Right lobe of liver (tissue), 6 donors: ENCODE data around the gene FCAMR. TPM values are rescaled to one million over a fixed set of nuclear protein-coding genes. Genes with fewer than 3 reads are reported as not detected.

Experiments
- ATAC-seq, 4 donors: fragments of 200-7000 bp; cut with Tn5 transposase; one replicate each; pipeline ENCODE4 v1.9.1; 2020; ENCODE audit warnings: mild to moderate bottlenecking in 4 of 4, moderate library complexity in 4 of 4
- DNase-seq, 3 donors: peaks; one replicate each; pipeline ENCODE4 v3.0.0-alpha.2; 2020
- H3K27ac ChIP-seq, 3 donors: fragments of 200-600 bp; one replicate each; pipeline ENCODE4 v1.8.0; 2022
- H3K27me3 ChIP-seq, 2 donors: fragments of 200-600 bp; one replicate each; pipeline ENCODE4 v1.8.0; 2022
- H3K36me3 ChIP-seq, 4 donors: fragments of 200-600 bp; sonication (generic) in 1 of 4; one replicate each; pipeline versions ENCODE4 v1.5.1 to v1.8.0; 2017 to 2022; ENCODE audit warnings: control low read depth in 1 of 4
- H3K4me1 ChIP-seq, 4 donors: fragments of 200-600 bp; sonication (generic) in 1 of 4; one replicate each; pipeline versions ENCODE4 v1.5.1 to v1.8.0; 2017 to 2022; ENCODE audit warnings: control low read depth in 1 of 4
- H3K4me3 ChIP-seq, 3 donors: fragments of 200-600 bp; one replicate each; pipeline ENCODE4 v1.8.0; 2022
- H3K9me3 ChIP-seq, 4 donors: fragments of 200-600 bp; sonication (generic) in 1 of 4; one replicate each; pipeline versions ENCODE4 v1.5.1 to v1.8.0; 2017 to 2022; ENCODE audit warnings: control low read depth in 1 of 4
- POLR2A ChIP-seq: fragments of 450-650 bp; IDR thresholded peaks from one replicate; pipeline ENCODE4 v1.6.1; 2017; ENCODE audit warnings: antibody characterized with exemption, mild to moderate bottlenecking
- WGBS: methylation state at CpG from one replicate; pipeline ENCODE4 v1.1.6; 2018; ENCODE audit warnings: low coverage, low lambda C conversion rate; ENCODE audit not compliant: insufficient coverage; ENCODE audit errors: missing lambda C conversion rate; 5-methylcytosine and 5-hydroxymethylcytosine counted together
- intact Hi-C, 2 donors: fragments of 100-400 bp; cut with DNase I; formaldehyde crosslinking; loops; one replicate each; pipeline versions ENCODE4 v1.11.2 to v1.14.1; 2022
- total RNA-seq, 6 experiments: library from RNA; depleted of rRNA in 2 of 6; stranded (reverse); fragments of >200 nt in 2 of 6; fragmentation: NEBNext Ultra II Directional in 3 of 6; extraction: Animal tissue kit (Norgen Biotek cat#: 25700) in 3 of 6; gene quantifications; one replicate each; pipeline versions ENCODE4 v1.1.0 to v1.2.4, GENCODE V29; 2016 to 2023
- TF ChIP-seq, protein P1 (sequence below), 4 donors: fragments of 200-600 bp in 3 of 4; fragments of 450-650 bp in 1 of 4; IDR thresholded peaks; one replicate each; pipeline versions ENCODE4 v1.5.1 to v1.8.0; 2016 to 2022; ENCODE audit warnings: antibody characterized with exemption in 4 of 4, mild to moderate bottlenecking in 2 of 4
- donor health status: DM: no; HTN: yes; CAD: no.
- donor health status: DM: no; HTN: no; CAD: no.
- donor health status: DM: no; HTN: no; CAD: no.
- donor health status: DM: no; HTN: yes; CAD: no.
- donor health status: DM: no; HTN: yes; CAD: no.

The FCAMR gene
- total RNA-seq, 6 experiments from 2014 or later = 0.44 to 31.1 (median 2.2) TPM

DNA sequence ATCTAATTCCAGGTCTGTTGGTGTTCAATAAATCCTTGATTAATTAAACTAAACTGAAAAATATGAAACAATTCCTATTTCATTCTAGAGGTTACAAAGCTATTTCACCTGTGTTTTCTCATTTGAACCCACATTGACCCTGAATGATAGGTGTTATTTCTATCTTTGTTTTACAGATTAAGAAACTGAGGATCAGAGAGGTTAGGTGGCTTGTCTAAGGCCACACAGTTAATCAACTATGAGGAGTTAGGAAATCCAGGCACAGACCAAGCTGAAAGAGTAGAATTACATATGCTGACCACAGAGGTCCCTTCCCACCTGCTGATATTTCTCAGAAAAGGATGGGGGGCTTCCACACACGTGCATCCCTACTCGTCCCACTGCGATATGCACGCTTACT is 24.5 kb downstream of the FCAMR start:
- intact Hi-C loops = no loop called here
- Histone ChIP-seq H3K9me3 (no peaks in the 10 kb centered on the region), H3K36me3 (no peaks in the 10 kb centered on the region), H3K4me3 (peak overlapping the region; percentile 21 to 56 (median 29)), H3K27ac (peak overlapping the region; percentile 34 to 72 (median 37)), H3K27me3 (no peaks in the 10 kb centered on the region), H3K4me1 (peaks cover 0 to 64% (median 20%) of the 10 kb centered on the region in 4 donors)
- ATAC-seq (no peak), DNase-seq (no peak)
- TF ChIP-seq, protein P1, sequence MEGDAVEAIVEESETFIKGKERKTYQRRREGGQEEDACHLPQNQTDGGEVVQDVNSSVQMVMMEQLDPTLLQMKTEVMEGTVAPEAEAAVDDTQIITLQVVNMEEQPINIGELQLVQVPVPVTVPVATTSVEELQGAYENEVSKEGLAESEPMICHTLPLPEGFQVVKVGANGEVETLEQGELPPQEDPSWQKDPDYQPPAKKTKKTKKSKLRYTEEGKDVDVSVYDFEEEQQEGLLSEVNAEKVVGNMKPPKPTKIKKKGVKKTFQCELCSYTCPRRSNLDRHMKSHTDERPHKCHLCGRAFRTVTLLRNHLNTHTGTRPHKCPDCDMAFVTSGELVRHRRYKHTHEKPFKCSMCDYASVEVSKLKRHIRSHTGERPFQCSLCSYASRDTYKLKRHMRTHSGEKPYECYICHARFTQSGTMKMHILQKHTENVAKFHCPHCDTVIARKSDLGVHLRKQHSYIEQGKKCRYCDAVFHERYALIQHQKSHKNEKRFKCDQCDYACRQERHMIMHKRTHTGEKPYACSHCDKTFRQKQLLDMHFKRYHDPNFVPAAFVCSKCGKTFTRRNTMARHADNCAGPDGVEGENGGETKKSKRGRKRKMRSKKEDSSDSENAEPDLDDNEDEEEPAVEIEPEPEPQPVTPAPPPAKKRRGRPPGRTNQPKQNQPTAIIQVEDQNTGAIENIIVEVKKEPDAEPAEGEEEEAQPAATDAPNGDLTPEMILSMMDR (IDR thresholded peaks at IDR 0.05) = no peak
- no peak for TF ChIP-seq POLR2A
- 29% methylated on average over 3 of the region's 4 CpGs for WGBS

DNA sequence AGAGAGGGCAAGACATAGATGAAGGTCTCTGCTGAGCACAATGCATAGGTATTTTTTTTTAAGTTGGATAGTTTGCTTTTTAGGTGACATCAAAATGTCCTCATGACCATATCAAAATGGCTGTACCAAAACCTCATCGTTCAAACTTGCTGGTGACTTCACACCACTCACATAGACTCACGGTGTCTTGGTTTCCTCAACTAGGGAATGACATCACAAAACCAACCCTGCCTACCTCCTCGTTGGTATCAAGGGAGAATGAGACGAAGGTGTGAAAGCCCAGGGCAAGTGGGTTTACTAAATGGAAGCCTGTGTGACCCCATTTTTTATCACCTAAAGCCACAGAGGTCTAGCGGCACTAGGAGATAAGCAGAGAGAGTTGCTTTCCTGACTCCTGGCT is 25.6 kb downstream of the FCAMR start:
- Histone ChIP-seq H3K9me3 (no peaks in the 10 kb centered on the region), H3K27ac (no peak overlapping the region), H3K4me1 (peaks cover 0 to 54% (median 13%) of the 10 kb centered on the region in 4 donors), H3K36me3 (peaks cover 0 to 3% (median 0%) of the 10 kb centered on the region in 4 donors), H3K4me3 (no peak overlapping the region), H3K27me3 (no peaks in the 10 kb centered on the region)
- 73% methylated on average over 5 of the region's 5 CpGs for WGBS
- no peak for ATAC-seq
- no peak for DNase-seq
- TF ChIP-seq, protein P1 (IDR thresholded peaks at IDR 0.05) = no peak
- no peak for TF ChIP-seq POLR2A
- intact Hi-C loops = no loop called here

DNA sequence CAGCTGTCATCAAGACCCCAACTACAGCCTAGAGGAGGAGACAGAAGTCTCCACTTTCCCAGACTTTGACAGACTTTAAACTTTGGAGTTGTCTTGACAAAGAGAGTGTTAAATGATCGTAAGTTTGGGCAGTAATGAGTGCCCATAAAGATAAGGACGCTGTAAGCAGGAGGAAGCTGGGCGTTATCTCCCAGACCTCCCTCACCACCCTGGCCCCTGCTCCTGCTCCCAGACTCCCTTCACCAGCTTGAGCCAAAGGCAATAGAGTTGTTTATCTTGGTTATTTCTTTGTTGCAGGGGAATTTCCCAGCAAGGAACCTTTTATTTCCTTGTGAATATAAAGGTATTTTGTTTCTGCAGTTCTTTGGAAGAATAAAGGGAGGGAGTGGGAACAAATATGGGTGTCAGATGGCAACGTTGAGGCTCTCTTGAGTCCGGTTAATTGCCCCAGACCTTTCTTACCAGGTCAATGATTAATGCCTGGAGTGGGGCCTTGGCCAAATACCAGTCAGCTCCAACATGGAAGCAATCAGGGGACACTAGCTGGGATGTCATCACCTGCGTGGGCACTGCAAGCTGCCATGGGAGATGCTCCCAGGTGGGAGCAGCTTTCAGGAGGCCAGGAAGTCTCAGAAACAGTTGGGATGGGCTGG is 28.4 kb downstream of the FCAMR start:
- Histone ChIP-seq H3K27ac (no peak overlapping the region), H3K9me3 (no peaks in the 10 kb centered on the region), H3K4me3 (no peak overlapping the region), H3K36me3 (peaks cover 0 to 5% (median 0%) of the 10 kb centered on the region in 4 donors), H3K27me3 (no peaks in the 10 kb centered on the region), H3K4me1 (peaks cover 0 to 41% (median 7%) of the 10 kb centered on the region in 4 donors)
- DNase-seq (peak in 1 of 3 donors; percentile 49), ATAC-seq (peak; percentile 16 to 69 (median 50))
- intact Hi-C loops = no loop called here
- TF ChIP-seq, protein P1 (IDR thresholded peaks at IDR 0.05) = no peak
- TF ChIP-seq POLR2A = no peak
- WGBS = 17% methylated on average over 5 of the region's 6 CpGs

DNA sequence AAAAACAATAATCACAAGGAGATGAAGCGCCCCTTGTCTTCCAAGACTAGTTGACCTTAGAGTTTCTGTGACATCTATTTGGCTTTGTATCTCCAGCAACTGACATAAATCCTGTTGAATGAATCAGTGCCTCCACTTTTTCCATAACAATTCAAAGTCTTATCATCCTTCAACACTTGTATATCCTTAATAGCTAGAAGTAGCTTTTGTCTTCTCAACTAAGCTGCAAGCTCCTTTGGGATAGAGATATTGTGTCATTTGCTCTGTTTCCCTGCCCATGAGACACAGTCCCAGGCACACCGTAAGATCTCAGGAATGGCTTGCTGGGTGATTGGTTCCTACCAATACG is 29.7 kb downstream of the FCAMR start:
- no peak overlapping the region for H3K4me3 ChIP-seq
- no peaks in the 10 kb centered on the region for H3K27me3 ChIP-seq
- TF ChIP-seq, protein P1 (IDR thresholded peaks at IDR 0.05) = no peak
- no peak for TF ChIP-seq POLR2A
- WGBS = 100% methylated on average over 2 of the region's 3 CpGs
- DNase-seq (no peak), ATAC-seq (no peak)
- H3K36me3 ChIP-seq = peaks cover 0 to 5% (median 0%) of the 10 kb centered on the region in 4 donors
- H3K4me1 ChIP-seq = peaks cover 0 to 28% (median 7%) of the 10 kb centered on the region in 4 donors
- H3K9me3 ChIP-seq = no peaks in the 10 kb centered on the region
- H3K27ac ChIP-seq = no peak overlapping the region
- intact Hi-C loops = no loop called here
